ENCODE measurements around the gene PELO.

Gene PELO

GRCh38 chr5:52837068-52837467 lies 49.4 kb downstream of the PELO start:
- Histone ChIP-seq H3K4me3 (ENCODE audit: insufficient read depth, low read length, poor library complexity, severe bottlenecking) (no peak overlapping the region), H3K9me3 (ENCODE audit: insufficient read depth, low read length) (no peaks in the 10 kb centered on the region), H3K27ac (ENCODE audit: low read depth, low read length) (no peak overlapping the region), H2AFZ (ENCODE audit: low read depth, low read length, severe bottlenecking) (no peak overlapping the region), H4K20me1 (ENCODE audit: low read depth, low read length) (no peaks in the 10 kb centered on the region), H3K36me3 (ENCODE audit: low read length) (no peaks in the 10 kb centered on the region), H3K4me2 (ENCODE audit: low read depth, low read length, poor library complexity, severe bottlenecking) (no peak overlapping the region), H3F3A (ENCODE audit: insufficient read depth) (no peaks in the 10 kb centered on the region), H3K9me2 (replicated peaks; ENCODE audit: insufficient read depth, low read length) (no peaks in the 10 kb centered on the region), H3K9ac (ENCODE audit: low read length) (no peak overlapping the region), H3K79me2 (ENCODE audit: insufficient read depth, low read length) (no peaks in the 10 kb centered on the region), H3K27me3 (ENCODE audit: low read length) (no peaks in the 10 kb centered on the region)
- TF ChIP-seq EZH2phosphoT487 (conservative IDR thresholded peaks at IDR 0.05; ENCODE audit: low read length) (no peak), CTCF (IDR thresholded peaks at IDR 0.05; ENCODE audit: insufficient read depth, low read length, poor library complexity, severe bottlenecking) (no peak)
